ENCODE data around the gene TRAF3. TPM values are rescaled to one million over a fixed set of nuclear protein-coding genes. Genes with fewer than 3 reads are reported as not detected.
"Not testable (repeated sequence)": the region's sequence is repeated elsewhere in the genome, so short reads cannot be mapped to it uniquely, and the experiment has no call there.

TRAF3 gene
- total RNA-seq, 1 donor from 2014 or later: 12.8 TPM

GRCh38 chr14:102866982-102867761, 89.9 kb downstream of the TRAF3 start:
- DNase-seq (ENCODE audit: low read depth in 2 of 2): no peak

GRCh38 chr14:102867826-102868580, 90.8 kb downstream of the TRAF3 start:
- no peak for DNase-seq (ENCODE audit: low read depth in 2 of 2)

GRCh38 chr14:102868956-102869547, 91.8 kb downstream of the TRAF3 start:
- no peak for DNase-seq (ENCODE audit: low read depth in 2 of 2)

DNA sequence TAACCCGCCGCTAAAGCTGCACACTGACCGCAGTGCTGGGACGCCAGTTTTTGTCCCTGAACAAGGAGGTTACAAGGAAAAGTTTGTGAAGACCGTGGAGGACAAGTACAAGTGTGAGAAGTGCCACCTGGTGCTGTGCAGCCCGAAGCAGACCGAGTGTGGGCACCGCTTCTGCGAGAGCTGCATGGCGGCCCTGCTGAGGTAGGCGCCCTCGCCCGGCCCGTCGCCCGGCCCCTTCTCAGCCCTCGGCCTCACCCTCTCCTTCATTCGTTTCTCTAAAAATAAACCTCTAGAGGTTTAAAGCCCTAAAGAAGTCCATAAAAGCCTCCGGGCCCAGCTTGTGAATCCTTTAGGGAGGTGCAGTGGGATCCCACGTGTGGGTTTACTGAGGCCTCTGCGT, 93.0 kb downstream of the TRAF3 start:
- no peak for DNase-seq (ENCODE audit: low read depth in 2 of 2)

GRCh38 chr14:102870994-102871831, 94.0 kb downstream of the TRAF3 start:
- no peak for DNase-seq (ENCODE audit: low read depth in 2 of 2)

- no peak for DNase-seq (ENCODE audit: low read depth in 2 of 2)
Observed at GRCh38 chr14:102872020-102872419, 94.8 kb downstream of the TRAF3 start.

GRCh38 chr14:102873131-102873530, 95.9 kb downstream of the TRAF3 start:
- DNase-seq (ENCODE audit: low read depth in 2 of 2): no peak

DNA sequence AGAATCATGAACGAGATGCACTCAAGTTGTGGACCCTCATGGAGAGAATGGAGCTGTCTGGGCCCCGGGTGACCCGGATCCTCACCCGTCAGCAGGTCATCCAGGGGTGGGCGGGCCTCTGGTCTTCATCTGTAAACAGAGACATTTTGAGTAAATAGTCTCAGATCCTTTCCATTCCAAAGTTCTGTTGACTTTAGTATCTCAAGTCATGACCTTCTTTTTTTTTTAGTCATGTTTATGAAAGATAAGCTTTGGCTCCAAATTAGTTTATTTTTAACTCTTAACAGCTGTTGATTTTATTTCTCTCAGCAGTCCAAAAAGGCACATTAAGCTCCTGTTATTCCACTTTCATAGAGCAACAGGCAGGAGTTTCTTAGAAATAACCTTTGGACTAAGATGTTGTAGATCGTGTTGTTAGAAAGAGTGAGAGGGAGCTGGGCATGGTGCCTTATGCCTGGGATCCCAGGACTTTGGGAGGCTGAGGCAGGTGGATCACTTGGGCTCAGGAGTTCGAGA, 96.4 kb downstream of the TRAF3 start:
- no peak for DNase-seq (ENCODE audit: low read depth in 2 of 2)

DNA sequence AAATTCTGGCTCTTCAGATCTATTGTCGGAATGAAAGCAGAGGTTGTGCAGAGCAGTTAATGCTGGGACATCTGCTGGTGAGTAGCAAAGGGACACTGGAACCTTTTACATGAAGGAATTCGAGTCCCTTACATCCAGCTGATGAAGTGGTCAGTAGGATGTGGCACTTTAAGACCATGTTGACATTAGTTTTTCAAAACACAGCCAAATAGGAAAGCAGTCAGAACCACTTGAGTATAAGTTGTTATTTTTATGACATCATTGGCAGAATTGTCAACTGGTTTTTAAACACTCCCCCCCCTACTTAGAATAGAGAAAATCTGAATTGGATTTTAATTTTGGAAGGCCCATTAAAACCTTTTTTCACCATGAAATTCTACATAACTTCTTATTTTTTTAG, 98.4 kb downstream of the TRAF3 start:
- peak in 1 of 2 donors; percentile 54 for DNase-seq (ENCODE audit: low read depth in 2 of 2)

GRCh38 chr14:102877511-102877910, 100.3 kb downstream of the TRAF3 start:
- DNase-seq (ENCODE audit: low read depth in 2 of 2): not testable (repeated sequence)

DNA sequence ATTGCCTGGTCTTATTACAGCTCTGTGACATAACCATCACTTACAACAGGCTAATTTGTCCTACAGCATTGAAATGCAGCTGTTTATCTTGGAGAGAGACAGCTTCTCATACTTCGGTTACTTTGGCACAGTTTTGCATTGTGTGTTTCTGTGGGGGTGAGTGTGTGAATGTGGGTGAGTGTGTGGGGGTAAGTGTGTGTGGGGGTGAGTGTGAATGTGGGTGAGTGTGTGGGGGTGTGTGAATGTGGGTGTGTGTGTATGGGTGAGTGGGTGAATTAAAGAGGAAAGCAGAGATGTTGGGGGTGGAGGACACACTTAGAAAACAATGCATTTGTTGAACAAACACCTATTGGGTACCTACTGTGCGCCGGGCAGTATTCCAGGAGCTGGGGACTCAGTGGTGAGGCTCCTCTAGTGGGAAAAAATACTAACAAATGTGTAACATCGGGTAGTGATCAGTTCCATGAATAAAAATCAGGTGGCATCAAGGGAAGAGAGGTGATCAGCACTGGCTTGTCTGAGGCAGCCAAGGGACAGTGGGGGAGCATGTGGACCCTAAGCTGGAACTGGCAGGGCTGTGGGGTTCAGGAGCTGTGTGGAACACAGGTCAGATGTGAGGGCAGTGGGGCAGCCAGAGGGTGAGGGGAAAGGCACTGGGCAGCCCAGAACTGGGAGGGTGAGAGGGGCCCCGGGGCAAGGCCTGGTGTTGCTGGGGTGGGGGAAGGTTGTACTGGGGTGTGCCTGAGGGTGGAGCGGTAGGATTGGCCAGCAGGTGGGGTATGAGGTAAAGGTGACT, 101.1 kb downstream of the TRAF3 start:
- no peak for DNase-seq (ENCODE audit: low read depth in 2 of 2)

GRCh38 chr14:102878970-102879460, 101.8 kb downstream of the TRAF3 start:
- no peak for DNase-seq (ENCODE audit: low read depth in 2 of 2)

- DNase-seq (ENCODE audit: low read depth in 2 of 2): no peak
Observed at GRCh38 chr14:102882226-102882906, 105.1 kb downstream of the TRAF3 start.

GRCh38 chr14:102883089-102883541, 105.9 kb downstream of the TRAF3 start:
- no peak for DNase-seq (ENCODE audit: low read depth in 2 of 2)

DNA sequence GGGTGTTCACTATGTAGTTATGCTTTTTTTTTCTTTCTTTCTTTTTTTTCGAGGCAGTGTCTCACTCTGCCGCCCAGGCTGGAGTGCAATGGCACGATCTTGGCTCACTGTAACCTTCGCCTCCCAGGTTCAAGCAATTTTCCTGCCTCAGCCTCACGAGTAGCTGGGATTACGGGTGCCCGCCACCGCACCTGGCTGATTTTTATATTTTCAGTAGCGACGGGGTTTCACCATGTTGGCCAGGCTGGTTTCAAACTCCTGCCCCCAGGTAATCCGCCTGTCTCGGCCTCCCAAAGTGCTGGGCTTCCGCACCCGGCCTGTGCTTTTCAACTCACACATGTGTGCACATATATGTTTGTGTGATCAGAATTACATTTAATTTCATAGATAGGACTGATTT, 106.3 kb downstream of the TRAF3 start:
- DNase-seq (ENCODE audit: low read depth in 2 of 2): no peak

GRCh38 chr14:102885737-102886447, 108.6 kb downstream of the TRAF3 start:
- DNase-seq (ENCODE audit: low read depth in 2 of 2): no peak

DNA sequence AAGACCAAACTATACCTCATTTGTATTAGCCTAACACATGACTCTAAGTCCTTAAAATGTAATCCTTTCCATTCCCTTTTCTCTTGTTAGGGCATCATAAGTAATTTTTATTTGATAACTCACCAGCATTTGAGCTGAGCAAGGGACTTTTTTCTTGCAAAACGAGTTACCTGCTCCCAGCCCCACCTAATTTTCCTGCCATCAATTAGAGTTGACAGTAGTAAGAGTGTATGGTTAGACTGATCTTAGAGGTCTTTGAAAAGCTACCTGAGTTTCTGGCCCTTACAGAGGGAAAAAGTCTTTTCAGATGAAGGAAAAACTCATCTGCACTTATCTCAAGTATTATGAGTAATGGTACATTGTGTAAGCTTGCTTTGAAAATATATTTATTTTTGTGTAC, 111.5 kb downstream of the TRAF3 start:
- no peak for DNase-seq (ENCODE audit: low read depth in 2 of 2)

GRCh38 chr14:102889615-102890014, 112.4 kb downstream of the TRAF3 start:
- no peak for DNase-seq (ENCODE audit: low read depth in 2 of 2)

- DNase-seq (ENCODE audit: low read depth in 2 of 2): no peak
Observed at GRCh38 chr14:102891111-102891510, 113.9 kb downstream of the TRAF3 start.

All from dermis microvascular lymphatic vessel endothelial cell (primary cell).